GM12878 (cell line): ENCODE results near the gene SEPTIN5. TPM values are rescaled to one million over a fixed set of nuclear protein-coding genes. Genes with fewer than 3 reads are reported as not detected.

Source experiments
- ATAC-seq: fragments of 200-7000 bp; cut with Tn5 transposase; 3 replicates; pipeline ENCODE4 v1.9.1; 2020; ENCODE audit warnings: mild to moderate bottlenecking, moderate library complexity
- BruUV-seq: library from RNA; stranded (reverse); fragments of 400-500 nt; replicated peaks from 2 replicates; lab custom pipeline; 2021; lab: Mats Ljungman, UMichigan
- CTCF ChIA-PET: fragments of 300-600 bp; sonication (Branson Sonifier 250); formaldehyde crosslinking; extraction: SDS; loops from one replicate; lab custom pipeline; 2021; ENCODE audit warnings: inconsistent platforms; lab: Yijun Ruan, JAX
- POLR2A ChIA-PET: fragments of 350-600 bp; formaldehyde crosslinking; extraction: SDS; loops from one replicate; lab custom pipeline; 2021; ENCODE audit warnings: inconsistent platforms; lab: Charles Lee
- RAD21 ChIA-PET: fragments of 300-600 bp; sonication (Branson Sonifier 250); formaldehyde crosslinking; loops from one replicate; lab custom pipeline; 2023; ENCODE audit warnings: antibody characterized with exemption; ENCODE audit not compliant: unreplicated experiment; lab: Charles Lee
- SMC1A ChIA-PET: fragments of 300-600 bp; sonication (Branson Sonifier 250); formaldehyde crosslinking; loops from one replicate; lab custom pipeline; 2023; ENCODE audit not compliant: unreplicated experiment, uncharacterized antibody; lab: Charles Lee
- DNase-seq: peaks from one replicate; pipeline ENCODE4 v3.0.0-alpha.2; 2011; ENCODE audit warnings: low read depth, low spot score
- FAIRE-seq: peaks from 3 replicates; lab custom pipeline; 2011; peaks lifted over from hg19 to GRCh38; lab: Jason Lieb, UNC
- H2AFZ ChIP-seq: 2 replicates; pipeline ENCODE4 v1.6.0; 2011; ENCODE audit warnings: low read depth, low read length, control low read depth; ENCODE audit not compliant: control insufficient read depth
- H3K27ac ChIP-seq: 2 replicates; pipeline ENCODE4 v1.5.1; 2011; ENCODE audit warnings: control low read depth; ENCODE audit not compliant: control insufficient read depth, insufficient read depth
- H3K27me3 ChIP-seq, 2 experiments: replicated peaks in 1 of 2; 2 replicates each; pipeline versions ENCODE4 v1.6.0 to v1.6.1; 2011; ENCODE audit warnings: low read length in 1 of 2; ENCODE audit not compliant: control insufficient read depth in 2 of 2, insufficient read depth in 2 of 2
- H3K36me3 ChIP-seq, 2 experiments: 2 replicates each; pipeline ENCODE4 v1.5.1; 2011; ENCODE audit warnings: low read length in 1 of 2; ENCODE audit not compliant: control insufficient read depth in 2 of 2, insufficient read depth in 2 of 2
- H3K4me1 ChIP-seq: 2 replicates; pipeline ENCODE4 v1.6.1; 2011; ENCODE audit warnings: mild to moderate bottlenecking, low read length, moderate library complexity, mixed read lengths; ENCODE audit not compliant: control insufficient read depth, insufficient read depth
- H3K4me2 ChIP-seq: 2 replicates; pipeline ENCODE4 v1.6.0; 2011; ENCODE audit warnings: control low read depth; ENCODE audit not compliant: control insufficient read depth, insufficient read depth
- H3K4me3 ChIP-seq: fragments of 200-600 bp; sonication (generic); 2 replicates; pipeline ENCODE4 v1.5.1; 2016
- H3K79me2 ChIP-seq: 2 replicates; pipeline ENCODE4 v1.6.0; 2011; ENCODE audit warnings: low read length; ENCODE audit not compliant: control insufficient read depth, insufficient read depth
- H3K9ac ChIP-seq: 2 replicates; pipeline ENCODE4 v1.8.0; 2011; ENCODE audit warnings: low read length, control low read depth, mixed read lengths; ENCODE audit not compliant: control insufficient read depth, insufficient read depth
- H3K9me3 ChIP-seq: replicated peaks from 3 replicates; pipeline ENCODE4 v1.5.1; 2011; ENCODE audit warnings: mild to moderate bottlenecking, low read length; ENCODE audit not compliant: control insufficient read depth, insufficient read depth
- H4K20me1 ChIP-seq: 2 replicates; pipeline ENCODE4 v1.6.0; 2011; ENCODE audit not compliant: control insufficient read depth, insufficient read depth
- FOXK2 ChIP-seq: fragments of 450-650 bp; IDR thresholded peaks from 2 replicates; pipeline ENCODE4 v1.6.1; 2017; ENCODE audit warnings: mild to moderate bottlenecking, moderate library complexity
- HDAC6 ChIP-seq: fragments of 200-600 bp; sonication (generic); IDR thresholded peaks from one replicate; pipeline ENCODE4 v1.8.0; 2017; ENCODE audit warnings: antibody characterized with exemption; ENCODE audit not compliant: unreplicated experiment
- WGBS: methylation state at CpG from one replicate; pipeline ENCODE4 v1.1.6; 2016; ENCODE audit warnings: low lambda C conversion rate; ENCODE audit not compliant: insufficient replicate concordance, insufficient coverage; ENCODE audit errors: missing lambda C conversion rate; 5-methylcytosine and 5-hydroxymethylcytosine counted together
- in situ Hi-C: fragments of 300-500 bp; cut with MboI; formaldehyde crosslinking; loops from 9 replicates; pipeline ENCODE4 v1.14.3; 2018; ENCODE audit warnings: mixed read lengths
- intact Hi-C: fragments of 100-400 bp; cut with micrococcal nuclease; formaldehyde crosslinking; loops from one replicate; pipeline ENCODE4 v1.14.2; 2022; ENCODE audit not compliant: unreplicated experiment
- polyA plus RNA-seq, 11 experiments: library from polyadenylated mRNA; depleted of rRNA in 4 of 11; unstranded in 6 of 11; stranded (reverse) in 5 of 11; fragments of >200 nt; fragmentation: Nextera tagmentation in 4 of 11; fragmentation: Illumina TruSeq in 1 of 11; extraction: Ambion mirVana in 4 of 11; extraction: Trizol in 1 of 11; gene quantifications; 1 replicate in 1 of 11; 2 replicates in 10 of 11; pipeline versions ENCODE4 v1.2.1 to v1.2.3, GENCODE V29; 2011 to 2016; ENCODE audit warnings: inconsistent platforms in 2 of 11, missing spikeins in 2 of 11, low read depth in 1 of 11
- total RNA-seq, 4 experiments: library from RNA; depleted of rRNA in 3 of 4; stranded (reverse); fragments of >200 nt in 3 of 4; fragmentation: Illumina TruSeq in 1 of 4; extraction: Trizol in 1 of 4; gene quantifications; 2 replicates each; pipeline versions ENCODE4 v1.2.1 to v1.2.3, GENCODE V29; 2013 to 2021
- TF ChIP-seq, protein P1 (sequence below), 3 experiments: IDR thresholded peaks in 2 of 3; conservative IDR thresholded peaks in 1 of 3; 2 replicates each; pipeline ENCODE4 v1.5.1; 2011; ENCODE audit warnings: low read depth in 3 of 3, low read length in 3 of 3, mild to moderate bottlenecking in 3 of 3, control low read depth in 2 of 3, moderate library complexity in 2 of 3, inconsistent platforms in 1 of 3, mixed read lengths in 1 of 3; ENCODE audit not compliant: control insufficient read depth in 2 of 3, insufficient read depth in 1 of 3; ENCODE audit errors: extremely low read depth in 1 of 3

SEPTIN5 gene
- total and polyA plus RNA-seq, 10 of the 15 experiments (the other 5 are each of a cell fraction or from before 2014, with no cell fraction given): 0.13 to 1.1 (median 0.34) TPM; not detected in 5

DNA sequence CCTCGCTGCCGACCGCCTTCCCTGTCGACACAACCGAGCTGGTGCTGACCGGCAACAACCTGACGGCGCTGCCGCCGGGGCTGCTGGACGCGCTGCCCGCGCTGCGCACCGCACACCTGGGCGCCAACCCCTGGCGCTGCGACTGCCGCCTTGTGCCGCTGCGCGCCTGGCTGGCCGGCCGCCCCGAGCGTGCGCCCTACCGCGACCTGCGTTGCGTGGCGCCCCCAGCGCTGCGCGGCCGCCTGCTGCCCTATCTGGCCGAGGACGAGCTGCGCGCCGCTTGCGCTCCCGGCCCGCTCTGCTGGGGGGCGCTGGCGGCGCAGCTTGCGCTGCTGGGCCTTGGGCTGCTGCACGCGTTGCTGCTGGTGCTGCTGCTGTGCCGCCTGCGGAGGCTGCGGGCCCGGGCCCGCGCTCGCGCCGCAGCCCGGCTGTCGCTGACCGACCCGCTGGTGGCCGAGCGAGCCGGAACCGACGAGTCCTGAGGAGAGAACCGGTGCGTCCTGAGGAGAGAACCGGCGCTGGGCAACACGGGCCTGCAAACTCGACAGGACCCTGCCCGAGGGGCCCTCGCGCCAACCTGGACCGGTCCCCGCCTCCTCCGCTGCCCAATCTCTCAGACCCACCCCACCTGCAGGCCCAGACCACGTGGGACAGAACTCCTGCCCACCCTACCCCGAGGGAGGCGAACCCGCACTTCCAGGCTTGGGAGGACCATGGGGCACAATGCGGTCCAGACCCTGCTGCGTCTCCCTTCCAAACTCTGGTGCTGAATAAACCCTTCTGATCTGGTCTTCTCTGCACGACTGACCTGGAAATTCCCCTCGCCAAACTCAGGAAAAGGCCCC is 9.9 kb downstream of the SEPTIN5 start:
- 12% methylated on average over 71 of the region's 89 CpGs for WGBS

More for the DNA sequence above, 9.9 kb downstream of the SEPTIN5 start:
- CTCF ChIA-PET: interaction anchor here (0.6 to 1.0 kb wide), 2 partner anchors 186 to 197 kb away, joined by 3 read pairs; no protein-coding TSS in a partner anchor
- TF ChIP-seq FOXK2: no peak
- TF ChIP-seq, protein P1, sequence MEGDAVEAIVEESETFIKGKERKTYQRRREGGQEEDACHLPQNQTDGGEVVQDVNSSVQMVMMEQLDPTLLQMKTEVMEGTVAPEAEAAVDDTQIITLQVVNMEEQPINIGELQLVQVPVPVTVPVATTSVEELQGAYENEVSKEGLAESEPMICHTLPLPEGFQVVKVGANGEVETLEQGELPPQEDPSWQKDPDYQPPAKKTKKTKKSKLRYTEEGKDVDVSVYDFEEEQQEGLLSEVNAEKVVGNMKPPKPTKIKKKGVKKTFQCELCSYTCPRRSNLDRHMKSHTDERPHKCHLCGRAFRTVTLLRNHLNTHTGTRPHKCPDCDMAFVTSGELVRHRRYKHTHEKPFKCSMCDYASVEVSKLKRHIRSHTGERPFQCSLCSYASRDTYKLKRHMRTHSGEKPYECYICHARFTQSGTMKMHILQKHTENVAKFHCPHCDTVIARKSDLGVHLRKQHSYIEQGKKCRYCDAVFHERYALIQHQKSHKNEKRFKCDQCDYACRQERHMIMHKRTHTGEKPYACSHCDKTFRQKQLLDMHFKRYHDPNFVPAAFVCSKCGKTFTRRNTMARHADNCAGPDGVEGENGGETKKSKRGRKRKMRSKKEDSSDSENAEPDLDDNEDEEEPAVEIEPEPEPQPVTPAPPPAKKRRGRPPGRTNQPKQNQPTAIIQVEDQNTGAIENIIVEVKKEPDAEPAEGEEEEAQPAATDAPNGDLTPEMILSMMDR (IDR thresholded peaks at IDR 0.05 in 2 of 3, conservative IDR thresholded peaks at IDR 0.05 in 1 of 3; ENCODE audit: control insufficient read depth in 2 of 3, extremely low read depth in 1 of 3, insufficient read depth in 1 of 3, low read depth in 3 of 3, low read length in 3 of 3): peak in 1 of 3 experiments; percentile 6; a peak in 1 of 6 replicates
- TF ChIP-seq HDAC6: peak; percentile 77
- TF ChIP-seq, all 136 proteins: peak for 2
- H3K27me3 ChIP-seq: peaks cover 4 to 5% of the 10 kb centered on the region in 2 experiments; a peak in 3 of 4 replicates
- in situ Hi-C loops: no loop called here
- no peaks in the 10 kb centered on the region for H3K79me2 ChIP-seq
- no peak overlapping the region for H2AFZ ChIP-seq
- H4K20me1 ChIP-seq: no peaks in the 10 kb centered on the region
- DNase-seq (no peak), ATAC-seq (peak; percentile 39), FAIRE-seq (no peak)
- H3K27ac ChIP-seq: no peak overlapping the region
- H3K36me3 ChIP-seq: no peaks in the 10 kb centered on the region
- no peak overlapping the region for H3K9ac ChIP-seq
- ChIA-PET SMC1A (no interaction called here), RAD21 (no interaction called here), POLR2A (no interaction called here)
- intact Hi-C loops: no loop called here
- H3K4me1 ChIP-seq: no peaks in the 10 kb centered on the region
- no peak overlapping the region for H3K4me3 ChIP-seq
- no TSS peak for BruUV-seq
- H3K9me3 ChIP-seq: no peaks in the 10 kb centered on the region; the same call in 2 of the 3 replicates
- H3K4me2 ChIP-seq: no peak overlapping the region; the same call in 1 of the 2 replicates
